Stimulated activated CD8-positive, alpha-beta memory T cell treated with anti-CD3 and anti-CD28 coated beads, Interleukin-7, amount 100 ng/mL, for 4 hours (primary cell): ENCODE data around the gene TEAD3.

Source experiments
- DNase-seq, 2 donors: peaks; one replicate each; pipeline ENCODE4 v3.0.0-alpha.2; 2020; ENCODE audit warnings: low read depth in 2 of 2

TEAD3 gene

GRCh38 chr6:35512740-35513139 is 15.9 kb upstream of the TEAD3 start, which contains the start of gene TULP1:
TSS of gene TULP1 (minus strand) at chr6:35512896. CDS start at chr6:35512858, 38 bp downstream.
- DNase-seq, result no peak

GRCh38 chr6:35512006-35512405 is 15.1 kb upstream of the TEAD3 start:
- no peak for DNase-seq

- no peak for DNase-seq
Measured at GRCh38 chr6:35511562-35511941, 14.7 kb upstream of the TEAD3 start.

- no peak for DNase-seq
Measured at GRCh38 chr6:35510916-35511561, 14.2 kb upstream of the TEAD3 start.

- DNase-seq, result no peak
Measured at GRCh38 chr6:35508542-35508941, 11.7 kb upstream of the TEAD3 start.

GRCh38 chr6:35508027-35508426 is 11.1 kb upstream of the TEAD3 start:
- DNase-seq, result no peak

GRCh38 chr6:35507221-35507620 is 10.3 kb upstream of the TEAD3 start:
- DNase-seq, result no peak

- DNase-seq, result no peak
Measured at GRCh38 chr6:35506536-35506935, 9.7 kb upstream of the TEAD3 start.

GRCh38 chr6:35505999-35506412 is 9.1 kb upstream of the TEAD3 start:
- no peak for DNase-seq

GRCh38 chr6:35503534-35503933 is 6.7 kb upstream of the TEAD3 start:
- no peak for DNase-seq

- no peak for DNase-seq
Measured at GRCh38 chr6:35501784-35502183, 4.9 kb upstream of the TEAD3 start.

GRCh38 chr6:35500782-35501181 is 3.9 kb upstream of the TEAD3 start:
- DNase-seq, result no peak

GRCh38 chr6:35499372-35499771 is 2.5 kb upstream of the TEAD3 start:
- DNase-seq, result no peak

GRCh38 chr6:35498422-35499067 is 1.7 kb upstream of the TEAD3 start:
- DNase-seq, result no peak

- peak in 1 of 2 donors; percentile 26 for DNase-seq
Measured at GRCh38 chr6:35497571-35498421, 917 bp upstream of the TEAD3 start.

GRCh38 chr6:35496036-35496840 is 641 bp downstream of the TEAD3 start:
- no peak for DNase-seq

GRCh38 chr6:35495258-35496035 is 1.4 kb downstream of the TEAD3 start:
- no peak for DNase-seq

GRCh38 chr6:35494161-35494563 is 2.7 kb downstream of the TEAD3 start:
- no peak for DNase-seq

- DNase-seq, result no peak
Measured at GRCh38 chr6:35493307-35493983, 3.4 kb downstream of the TEAD3 start.

- no peak for DNase-seq
Measured at GRCh38 chr6:35492974-35493284, 4.0 kb downstream of the TEAD3 start.
